A549 (cell line): ENCODE data around the gene OR1Q1.

ENCODE experiments used
- BCL3 ChIP-seq: fragments of >200 bp; sonication (Bioruptor Twin); formaldehyde crosslinking; IDR thresholded peaks from 3 replicates; pipeline ENCODE4 v1.6.1; 2016
- CTCF ChIP-seq: fragments of >200 bp; sonication (Bioruptor Twin); formaldehyde crosslinking; IDR thresholded peaks from 3 replicates; pipeline ENCODE4 v1.5.1; 2016
- EP300 ChIP-seq, 2 experiments: fragments of >200 bp; sonication (Bioruptor Twin); formaldehyde crosslinking; IDR thresholded peaks; 2 replicates in 1 of 2; 3 replicates in 1 of 2; pipeline ENCODE4 v1.6.1; 2016 to 2017
- HOXA7 ChIP-seq: fragments of 250-450 bp; sonication (Bioruptor Pico); IDR thresholded peaks from 2 replicates; pipeline ENCODE4 v1.5.0; 2020; ENCODE audit warnings: mild to moderate bottlenecking, moderate library complexity
- KDM1A ChIP-seq: fragments of 200-600 bp; sonication (generic); IDR thresholded peaks from 2 replicates; pipeline ENCODE4 v1.6.1; 2016; ENCODE audit warnings: low read depth, mild to moderate bottlenecking
- NR3C1 ChIP-seq: fragments of >200 bp; sonication (Bioruptor Twin); formaldehyde crosslinking; IDR thresholded peaks from 3 replicates; pipeline ENCODE4 v1.6.1; 2017
- POLR2A ChIP-seq: IDR thresholded peaks from 2 replicates; pipeline ENCODE4 v1.6.1; 2012; ENCODE audit warnings: mild to moderate bottlenecking, low read length
- ZC3H11A ChIP-seq: fragments of 450-650 bp; IDR thresholded peaks from 2 replicates; pipeline ENCODE4 v1.6.1; 2014; ENCODE audit warnings: antibody characterized with exemption, mild to moderate bottlenecking
- TF ChIP-seq, protein P1 (sequence below): fragments of 450-650 bp; IDR thresholded peaks from 2 replicates; pipeline ENCODE4 v1.6.1; 2014; ENCODE audit warnings: antibody characterized with exemption

DNA sequence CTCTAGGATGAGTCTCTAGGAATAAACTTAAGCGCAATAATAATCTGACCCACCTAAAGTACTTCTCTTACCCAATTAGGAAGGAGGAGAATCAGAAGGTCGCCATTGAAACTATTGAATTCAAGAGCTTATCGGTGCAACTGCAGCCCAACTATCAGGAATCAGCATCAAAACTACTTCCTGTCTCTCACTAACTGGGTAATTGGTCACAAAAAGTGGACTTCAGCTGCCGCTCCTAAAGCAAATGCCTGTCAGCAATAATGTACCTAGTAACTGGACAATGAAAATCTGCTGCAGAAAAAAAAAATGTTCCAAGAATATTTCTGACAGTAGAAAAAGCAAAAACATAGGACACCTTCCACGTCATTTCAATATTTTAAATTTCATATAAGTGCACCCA is 34.7 kb upstream of the OR1Q1 start:
- TF ChIP-seq NR3C1: no peak
- no peak for TF ChIP-seq BCL3
- TF ChIP-seq CTCF: no peak
- TF ChIP-seq, protein P1, sequence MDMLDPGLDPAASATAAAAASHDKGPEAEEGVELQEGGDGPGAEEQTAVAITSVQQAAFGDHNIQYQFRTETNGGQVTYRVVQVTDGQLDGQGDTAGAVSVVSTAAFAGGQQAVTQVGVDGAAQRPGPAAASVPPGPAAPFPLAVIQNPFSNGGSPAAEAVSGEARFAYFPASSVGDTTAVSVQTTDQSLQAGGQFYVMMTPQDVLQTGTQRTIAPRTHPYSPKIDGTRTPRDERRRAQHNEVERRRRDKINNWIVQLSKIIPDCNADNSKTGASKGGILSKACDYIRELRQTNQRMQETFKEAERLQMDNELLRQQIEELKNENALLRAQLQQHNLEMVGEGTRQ: no peak
- TF ChIP-seq HOXA7 (CRISPR knock-in tag): no peak
- TF ChIP-seq EP300 (IDR thresholded peaks at IDR 0.05): no peak
- no peak for TF ChIP-seq POLR2A
- TF ChIP-seq ZC3H11A: no peak
- no peak for TF ChIP-seq KDM1A
